LNCaP clone FGC (cell line): ENCODE results near the gene PRR14.
A peak's percentile ranks its signal among the peaks of the same experiment; 100 is the strongest.

Experiments used
- DNase-seq: peaks from one replicate; pipeline ENCODE4 v3.0.0-alpha.2; 2011; ENCODE audit warnings: low read depth
- H3K4me3 ChIP-seq: 2 replicates; pipeline ENCODE4 v1.5.1; 2011; ENCODE audit warnings: mild to moderate bottlenecking, low read depth, low read length, control low read depth
- TF ChIP-seq, protein P1 (sequence below): IDR thresholded peaks from 2 replicates; pipeline ENCODE4 v1.5.1; 2012; ENCODE audit warnings: mild to moderate bottlenecking; ENCODE audit not compliant: control insufficient read depth, insufficient read depth; ENCODE audit errors: extremely low read depth

PRR14 gene

GRCh38 chr16:30647274-30647571, 3.5 kb upstream of the PRR14 start:
- DNase-seq = no peak
- H3K4me3 ChIP-seq = no peak overlapping the region
- TF ChIP-seq, protein P1, sequence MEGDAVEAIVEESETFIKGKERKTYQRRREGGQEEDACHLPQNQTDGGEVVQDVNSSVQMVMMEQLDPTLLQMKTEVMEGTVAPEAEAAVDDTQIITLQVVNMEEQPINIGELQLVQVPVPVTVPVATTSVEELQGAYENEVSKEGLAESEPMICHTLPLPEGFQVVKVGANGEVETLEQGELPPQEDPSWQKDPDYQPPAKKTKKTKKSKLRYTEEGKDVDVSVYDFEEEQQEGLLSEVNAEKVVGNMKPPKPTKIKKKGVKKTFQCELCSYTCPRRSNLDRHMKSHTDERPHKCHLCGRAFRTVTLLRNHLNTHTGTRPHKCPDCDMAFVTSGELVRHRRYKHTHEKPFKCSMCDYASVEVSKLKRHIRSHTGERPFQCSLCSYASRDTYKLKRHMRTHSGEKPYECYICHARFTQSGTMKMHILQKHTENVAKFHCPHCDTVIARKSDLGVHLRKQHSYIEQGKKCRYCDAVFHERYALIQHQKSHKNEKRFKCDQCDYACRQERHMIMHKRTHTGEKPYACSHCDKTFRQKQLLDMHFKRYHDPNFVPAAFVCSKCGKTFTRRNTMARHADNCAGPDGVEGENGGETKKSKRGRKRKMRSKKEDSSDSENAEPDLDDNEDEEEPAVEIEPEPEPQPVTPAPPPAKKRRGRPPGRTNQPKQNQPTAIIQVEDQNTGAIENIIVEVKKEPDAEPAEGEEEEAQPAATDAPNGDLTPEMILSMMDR = no peak

DNA sequence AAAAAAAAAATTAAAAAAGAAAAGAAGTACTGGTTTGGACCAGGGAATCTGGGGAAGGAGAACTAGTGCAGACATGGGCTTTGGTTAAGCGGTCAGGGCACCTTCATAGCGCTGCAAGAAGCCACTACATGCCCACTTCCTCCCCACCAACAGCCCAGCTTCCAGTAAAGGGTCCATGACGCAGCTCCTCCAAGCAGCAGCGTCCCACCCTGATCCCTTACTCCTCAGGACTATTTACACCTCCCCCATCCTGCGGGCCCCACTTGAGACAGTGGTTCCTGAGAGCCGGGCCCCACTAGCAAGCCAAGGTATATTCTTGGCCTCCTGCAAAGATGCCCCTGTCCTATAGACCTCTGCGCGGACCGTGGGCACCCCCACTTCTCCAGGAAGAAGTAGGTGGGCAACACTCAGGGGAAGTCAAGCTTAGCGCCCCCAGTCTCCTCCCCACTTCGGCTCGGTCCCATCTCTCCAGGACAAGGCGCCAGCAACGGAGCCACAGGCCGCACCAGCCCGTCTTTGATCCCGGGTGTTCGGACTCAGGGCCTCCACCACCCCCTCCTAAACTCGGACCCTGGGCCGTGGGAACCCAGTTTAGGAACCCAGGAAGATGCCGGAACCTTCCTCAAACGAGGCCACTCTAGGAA, 913 bp upstream of the PRR14 start:
- TF ChIP-seq, protein P1 = no peak
- peak overlapping the region; percentile 96 for H3K4me3 ChIP-seq
- no peak for DNase-seq

GRCh38 chr16:30651124-30652004, 604 bp downstream of the PRR14 start:
- H3K4me3 ChIP-seq = peak overlapping the region; percentile 96
- DNase-seq = no peak
- TF ChIP-seq, protein P1 = peak; percentile 75

- peak overlapping the region; percentile 96 for H3K4me3 ChIP-seq
- no peak for DNase-seq
- TF ChIP-seq, protein P1 = no peak
These were observed 1.2 kb downstream of the PRR14 start for GRCh38 chr16:30652005-30652296.

DNA sequence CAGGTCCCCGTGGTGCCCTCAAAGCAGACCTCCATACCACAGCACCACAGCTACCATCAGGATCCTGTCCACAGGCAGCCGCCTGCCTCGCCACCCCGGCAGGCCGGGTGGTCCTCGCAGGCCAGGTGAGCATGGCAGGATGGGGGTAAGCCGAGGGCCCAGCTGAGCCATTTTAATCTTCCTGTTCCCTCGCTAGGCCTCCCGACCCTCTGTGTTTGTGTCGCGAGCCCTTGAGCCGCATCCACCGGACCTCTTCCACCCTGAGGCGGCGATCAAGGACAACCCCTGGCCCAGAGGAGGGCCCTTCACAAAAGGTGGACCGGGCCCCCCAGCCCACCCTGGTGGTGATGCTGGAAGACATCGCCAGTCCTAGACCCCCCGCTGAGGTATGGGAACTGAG, 2.0 kb downstream of the PRR14 start:
- no peak overlapping the region for H3K4me3 ChIP-seq
- no peak for DNase-seq
- TF ChIP-seq, protein P1 = no peak

GRCh38 chr16:30654856-30655255, 4.1 kb downstream of the PRR14 start:
- H3K4me3 ChIP-seq = no peak overlapping the region
- TF ChIP-seq, protein P1 = no peak
- DNase-seq = no peak

DNA sequence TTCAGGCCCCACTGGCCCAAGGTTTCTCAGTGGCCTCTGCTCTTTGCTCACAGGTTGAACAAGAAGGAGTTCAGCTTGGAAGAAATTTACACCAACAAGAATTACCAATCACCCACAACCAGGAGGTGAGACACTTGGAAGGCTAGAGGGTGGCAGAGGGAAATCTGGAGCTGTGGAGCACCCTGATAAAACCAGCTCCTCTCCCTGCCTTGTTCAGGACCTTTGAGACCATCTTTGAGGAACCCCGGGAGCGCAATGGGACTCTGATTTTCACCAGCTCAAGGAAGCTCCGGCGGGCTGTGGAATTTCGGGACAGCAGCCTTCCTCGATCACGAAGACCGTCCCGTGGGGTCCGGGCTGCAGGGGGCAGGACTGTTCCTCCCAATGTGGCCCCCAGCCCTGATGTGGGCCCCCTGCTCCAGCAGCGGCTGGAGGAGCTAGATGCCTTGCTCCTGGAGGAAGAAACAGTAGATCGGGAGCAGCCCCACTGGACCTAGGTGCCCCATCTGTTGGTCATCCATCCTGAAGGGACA, 5.1 kb downstream of the PRR14 start:
- TF ChIP-seq, protein P1 = no peak
- DNase-seq = no peak
- no peak overlapping the region for H3K4me3 ChIP-seq
